ENCODE data around the gene KLF5. TPM values are rescaled to one million over a fixed set of nuclear protein-coding genes. Genes with fewer than 3 reads are reported as not detected.

KLF5 gene
- total and polyA plus RNA-seq, 10 of the 15 experiments (the other 5 are each of a cell fraction or from before 2014, with no cell fraction given) = 0.43 to 5.2 (median 1.0) TPM

GRCh38 chr13:73107481-73107880 lies 48.7 kb downstream of the KLF5 start (continued):
- TF ChIP-seq CUX1 (IDR thresholded peaks at IDR 0.05; ENCODE audit: insufficient replicate concordance, low read depth, low read length) (no peak), CHD4 (IDR thresholded peaks at IDR 0.05) (no peak), RAD21 (IDR thresholded peaks at IDR 0.05; ENCODE audit: insufficient read depth, low read depth, low read length) (no peak), BHLHE40 (IDR thresholded peaks at IDR 0.05; ENCODE audit: borderline replicate concordance in 1 of 2, low read depth in 2 of 2, low read length in 1 of 2) (no peak), SP1 (IDR thresholded peaks at IDR 0.05; ENCODE audit: low read depth, low read length) (no peak)
- TF ChIP-seq, protein P1, sequence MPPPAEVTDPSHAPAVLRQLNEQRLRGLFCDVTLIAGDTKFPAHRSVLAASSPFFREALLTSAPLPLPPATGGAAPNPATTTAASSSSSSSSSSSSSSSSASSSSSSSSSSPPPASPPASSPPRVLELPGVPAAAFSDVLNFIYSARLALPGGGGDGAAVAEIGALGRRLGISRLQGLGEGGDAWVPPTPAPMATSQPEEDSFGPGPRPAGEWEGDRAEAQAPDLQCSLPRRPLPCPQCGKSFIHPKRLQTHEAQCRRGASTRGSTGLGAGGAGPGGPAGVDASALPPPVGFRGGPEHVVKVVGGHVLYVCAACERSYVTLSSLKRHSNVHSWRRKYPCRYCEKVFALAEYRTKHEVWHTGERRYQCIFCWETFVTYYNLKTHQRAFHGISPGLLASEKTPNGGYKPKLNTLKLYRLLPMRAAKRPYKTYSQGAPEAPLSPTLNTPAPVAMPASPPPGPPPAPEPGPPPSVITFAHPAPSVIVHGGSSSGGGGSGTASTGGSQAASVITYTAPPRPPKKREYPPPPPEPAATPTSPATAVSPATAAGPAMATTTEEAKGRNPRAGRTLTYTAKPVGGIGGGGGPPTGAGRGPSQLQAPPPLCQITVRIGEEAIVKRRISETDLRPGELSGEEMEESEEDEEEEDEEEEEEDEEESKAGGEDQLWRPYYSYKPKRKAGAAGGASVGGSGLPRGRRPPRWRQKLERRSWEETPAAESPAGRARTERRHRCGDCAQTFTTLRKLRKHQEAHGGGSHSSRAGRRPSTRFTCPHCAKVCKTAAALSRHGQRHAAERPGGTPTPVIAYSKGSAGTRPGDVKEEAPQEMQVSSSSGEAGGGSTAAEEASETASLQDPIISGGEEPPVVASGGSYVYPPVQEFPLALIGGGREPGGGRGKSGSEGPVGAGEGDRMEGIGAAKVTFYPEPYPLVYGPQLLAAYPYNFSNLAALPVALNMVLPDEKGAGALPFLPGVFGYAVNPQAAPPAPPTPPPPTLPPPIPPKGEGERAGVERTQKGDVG (CRISPR knock-in tag; IDR thresholded peaks at IDR 0.05) = no peak

Data from GM12878 (cell line).